A549 (cell line): Measurements from ENCODE around the gene FBXL4.

Experiments
- CTCF ChIP-seq: fragments of >200 bp; sonication (Bioruptor Twin); formaldehyde crosslinking; IDR thresholded peaks from 3 replicates; pipeline ENCODE4 v1.5.1; 2016
- EP300 ChIP-seq, 2 experiments: fragments of >200 bp; sonication (Bioruptor Twin); formaldehyde crosslinking; IDR thresholded peaks; 2 replicates in 1 of 2; 3 replicates in 1 of 2; pipeline ENCODE4 v1.6.1; 2016 to 2017
- HOXA7 ChIP-seq: fragments of 250-450 bp; sonication (Bioruptor Pico); IDR thresholded peaks from 2 replicates; pipeline ENCODE4 v1.5.0; 2020; ENCODE audit warnings: mild to moderate bottlenecking, moderate library complexity
- JUN ChIP-seq, 2 experiments: fragments of >200 bp; sonication (Bioruptor Twin); formaldehyde crosslinking; IDR thresholded peaks; 2 replicates in 1 of 2; 3 replicates in 1 of 2; pipeline ENCODE4 v1.6.1; 2016 to 2017
- RAD21 ChIP-seq, 2 experiments: fragments of >200 bp in 1 of 2; sonication (Bioruptor Twin) in 1 of 2; formaldehyde crosslinking in 1 of 2; IDR thresholded peaks in 1 of 2; conservative IDR thresholded peaks in 1 of 2; 2 replicates in 1 of 2; 3 replicates in 1 of 2; pipeline ENCODE4 v1.6.1; 2012 to 2018; ENCODE audit warnings: inconsistent platforms in 1 of 2
- RCOR1 ChIP-seq: fragments of 150-350 bp; IDR thresholded peaks from 2 replicates; pipeline ENCODE4 v1.6.1; 2014; ENCODE audit warnings: antibody characterized with exemption, low read length, low read depth
- ZNF302 ChIP-seq: fragments of 250-450 bp; sonication (Bioruptor Pico); IDR thresholded peaks from 2 replicates; pipeline ENCODE4 v1.9.0; 2021; ENCODE audit warnings: inconsistent platforms, mild to moderate bottlenecking, moderate library complexity

- TF ChIP-seq CTCF (no peak), ZNF302 (CRISPR knock-in tag) (no peak), JUN (IDR thresholded peaks at IDR 0.05) (no peak), RAD21 (conservative IDR thresholded peaks at IDR 0.05 in 1 of 2, IDR thresholded peaks at IDR 0.05 in 1 of 2) (no peak), HOXA7 (CRISPR knock-in tag) (no peak), EP300 (IDR thresholded peaks at IDR 0.05) (no peak), RCOR1 (no peak)
Measured at GRCh38 chr6:98885330-98885729, 62.4 kb downstream of the FBXL4 start.
